HS-5 (cell line): ENCODE data around the gene ANK3.

Source experiments
- DNase-seq: peaks from one replicate; pipeline ENCODE4 v3.0.0-alpha.2; 2012; ENCODE audit warnings: low read depth

ANK3 gene

DNA sequence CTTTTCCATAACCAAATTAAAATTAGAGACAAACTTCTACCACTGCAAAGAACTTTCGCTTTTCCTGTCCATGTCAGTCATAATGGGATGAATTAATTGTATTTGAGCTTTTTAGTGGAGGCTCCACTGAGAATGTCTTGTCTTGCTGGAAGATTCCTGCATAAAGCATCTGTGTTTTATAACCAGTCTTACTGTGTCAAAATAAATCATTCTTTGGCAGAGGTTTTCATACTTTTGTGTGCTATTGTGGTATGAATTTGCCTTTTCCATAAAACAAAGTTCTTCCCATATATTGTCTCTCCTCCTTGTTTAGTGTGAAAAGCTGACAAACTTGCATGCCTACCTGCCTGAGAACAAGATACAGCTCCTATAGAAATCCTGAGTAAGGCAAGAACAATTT lies 358.5 kb downstream of the ANK3 start:
- no peak for DNase-seq

DNA sequence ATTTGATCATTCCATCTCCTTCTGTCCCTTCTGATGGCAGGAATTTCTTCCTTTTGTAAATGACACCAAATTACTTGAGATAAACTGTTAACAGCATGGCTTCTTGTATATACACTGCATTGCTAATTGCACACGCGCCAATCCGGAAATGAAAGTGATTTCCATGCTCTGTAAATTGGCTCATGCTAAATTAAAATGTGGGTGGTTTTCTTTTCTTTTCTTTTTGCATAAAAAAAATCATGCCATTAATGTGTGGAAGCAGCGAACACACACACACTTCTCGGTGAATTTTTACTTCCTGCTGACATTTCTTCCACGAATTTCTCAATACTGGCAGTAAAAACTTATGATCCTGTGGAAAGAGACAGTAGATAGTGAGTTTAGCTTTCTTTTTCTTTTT lies 360.2 kb downstream of the ANK3 start:
- no peak for DNase-seq

DNA sequence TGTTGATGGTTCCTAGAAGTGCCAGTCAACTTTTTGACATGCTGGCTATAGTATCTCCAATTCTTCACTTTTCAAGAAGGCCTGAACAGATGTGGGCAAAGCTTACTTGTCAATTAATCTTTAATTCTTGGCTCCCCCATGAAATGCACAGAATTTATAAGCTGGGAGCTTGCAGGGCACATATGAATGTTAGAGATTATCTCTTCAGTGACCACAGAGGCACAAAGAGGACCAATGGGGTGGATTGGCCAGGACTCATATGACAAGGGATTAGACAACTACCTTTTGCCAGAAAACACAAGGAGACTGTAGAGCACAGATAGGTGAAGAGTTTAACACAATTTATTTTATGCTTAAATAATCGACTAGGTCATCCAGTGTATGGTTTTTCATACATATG lies 361.6 kb downstream of the ANK3 start:
- no peak for DNase-seq

DNA sequence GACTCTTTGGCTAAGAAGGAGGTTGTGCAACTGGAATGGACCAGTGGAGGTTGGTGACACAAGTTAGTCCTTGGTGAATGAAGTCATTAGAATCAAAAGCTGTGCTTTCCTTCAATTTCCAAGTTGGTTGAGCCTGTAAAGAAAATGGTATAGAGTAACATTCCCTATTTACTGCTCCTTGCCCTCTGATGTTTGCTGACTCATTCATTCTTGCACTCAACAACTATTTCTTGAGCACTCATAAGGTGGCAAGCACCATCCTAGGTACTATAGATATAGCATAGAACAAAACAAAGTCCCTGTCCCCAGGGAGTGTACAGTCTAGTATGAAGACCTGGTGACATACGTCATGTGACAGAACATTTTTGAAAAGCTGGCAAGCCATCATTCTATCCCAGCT lies 364.4 kb downstream of the ANK3 start:
- DNase-seq, result no peak

DNA sequence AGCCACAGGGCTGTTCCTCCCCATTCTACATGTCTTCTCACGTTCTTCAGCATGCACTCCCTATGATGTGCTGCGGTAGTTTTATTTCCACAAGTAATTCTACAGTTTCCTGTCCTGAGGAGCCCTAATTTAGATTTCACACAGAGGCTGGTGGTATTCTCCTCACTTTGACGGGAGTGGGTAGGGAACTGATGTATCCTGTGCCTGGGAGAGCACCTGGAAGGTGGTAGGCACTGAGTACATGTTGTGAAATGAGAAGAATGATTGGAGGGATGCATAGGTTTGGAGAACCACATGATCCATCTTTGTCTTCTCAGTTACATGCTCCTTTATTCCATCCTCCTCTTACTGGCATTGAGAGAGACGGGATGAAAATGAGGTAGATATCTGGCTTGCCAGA lies 365.2 kb downstream of the ANK3 start:
- no peak for DNase-seq

DNA sequence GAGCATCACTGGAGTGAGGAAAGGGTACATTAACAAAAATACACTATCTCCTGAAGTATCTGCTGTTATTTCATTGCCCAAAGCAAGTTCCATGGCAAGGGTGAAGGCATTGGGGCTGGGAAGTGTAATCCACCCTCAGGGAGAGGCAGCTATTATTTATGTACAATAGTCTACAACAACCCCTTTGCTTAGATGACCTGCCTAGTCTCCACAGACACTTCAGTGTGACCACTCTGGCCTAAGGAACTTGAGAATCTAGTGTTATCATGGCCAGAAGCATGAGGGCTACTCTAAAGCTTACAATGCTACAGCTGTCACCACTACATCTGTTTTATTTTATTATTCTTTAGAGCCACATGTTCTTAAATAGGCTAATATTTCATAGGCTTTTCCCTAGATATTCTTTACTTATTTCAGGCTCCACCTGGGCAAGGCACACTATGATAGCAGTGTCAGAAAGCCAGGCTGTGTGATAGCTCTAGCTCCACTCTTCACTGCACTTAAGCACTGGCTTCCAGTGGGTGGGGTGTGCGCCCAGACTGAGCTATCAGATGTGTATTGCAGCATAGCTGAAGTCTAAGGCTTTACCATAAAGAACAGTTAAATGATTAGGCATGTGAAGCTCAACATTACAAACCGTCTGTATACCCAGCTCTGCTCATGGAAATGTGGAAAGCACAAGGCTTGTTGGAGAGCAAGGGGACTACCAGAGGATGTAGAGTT lies 366.4 kb downstream of the ANK3 start:
- DNase-seq, result no peak

DNA sequence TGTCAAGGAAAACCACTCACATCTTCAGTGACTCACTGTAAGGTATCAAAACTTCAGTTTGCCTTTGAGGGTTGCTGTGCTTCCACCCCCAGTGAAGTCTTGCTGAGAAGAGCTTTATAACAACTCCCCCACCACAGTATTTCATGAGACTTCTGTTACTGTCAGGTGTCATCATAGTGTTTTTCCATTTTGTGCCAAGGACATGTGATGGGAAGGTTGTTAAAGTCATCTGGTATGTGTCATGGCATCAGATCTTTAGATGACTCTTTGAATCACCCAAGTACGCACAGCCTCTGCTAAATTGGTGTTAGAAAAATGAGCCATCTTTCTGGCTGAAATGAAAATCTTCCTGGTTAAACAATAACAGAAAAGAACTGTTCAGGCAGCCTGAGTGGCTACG lies 368.3 kb downstream of the ANK3 start:
- DNase-seq, result no peak

DNA sequence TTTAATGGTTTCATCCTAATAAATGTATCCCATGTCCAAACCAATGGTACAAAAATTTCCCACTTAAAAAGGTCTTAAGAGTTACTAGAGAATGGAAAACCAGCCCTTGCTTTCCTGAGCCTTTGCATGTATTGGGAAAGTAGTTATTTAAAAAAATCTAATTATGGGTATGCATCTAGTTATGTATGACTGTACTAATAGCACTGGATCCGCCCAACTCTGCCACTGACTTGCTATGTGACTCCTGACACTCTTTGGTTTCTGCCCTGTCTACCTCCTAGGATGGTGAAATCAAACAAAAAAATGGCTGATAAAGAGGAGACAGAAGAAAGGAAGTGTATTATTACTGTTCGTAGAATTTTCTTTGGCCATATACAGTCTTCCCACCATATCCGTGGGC lies 372.9 kb downstream of the ANK3 start:
- no peak for DNase-seq

DNA sequence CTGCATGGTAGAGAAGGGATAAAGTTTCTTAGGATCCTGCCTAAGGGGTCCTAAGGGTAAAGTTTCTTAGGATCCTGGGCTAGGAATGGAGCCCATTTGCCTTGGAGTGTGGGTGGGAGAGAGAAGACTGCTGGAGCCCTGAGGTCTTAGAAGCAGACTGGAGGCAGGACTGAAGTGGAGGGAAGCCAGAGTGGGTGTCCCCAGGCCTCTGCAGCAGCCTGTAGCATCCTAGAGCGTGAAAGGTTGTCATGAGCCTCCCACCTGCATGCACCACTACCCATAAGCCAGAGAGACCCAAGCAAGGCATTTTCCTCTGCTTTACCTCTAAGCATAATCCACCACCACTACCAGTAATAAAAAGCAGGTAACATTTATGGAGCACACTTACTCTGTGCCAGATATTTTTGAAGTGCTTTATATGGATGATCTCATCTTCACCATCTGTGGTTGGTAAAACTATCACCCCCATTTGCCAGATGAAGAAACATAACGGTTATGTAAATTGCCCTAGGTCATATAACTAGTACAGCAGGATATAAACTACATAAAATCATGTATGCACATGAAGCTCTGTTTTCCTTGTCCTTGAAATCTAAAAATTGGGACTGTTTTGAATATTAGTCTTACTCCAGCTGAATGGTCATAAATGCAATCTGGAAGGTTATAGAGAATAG lies 379.8 kb downstream of the ANK3 start:
- no peak for DNase-seq

DNA sequence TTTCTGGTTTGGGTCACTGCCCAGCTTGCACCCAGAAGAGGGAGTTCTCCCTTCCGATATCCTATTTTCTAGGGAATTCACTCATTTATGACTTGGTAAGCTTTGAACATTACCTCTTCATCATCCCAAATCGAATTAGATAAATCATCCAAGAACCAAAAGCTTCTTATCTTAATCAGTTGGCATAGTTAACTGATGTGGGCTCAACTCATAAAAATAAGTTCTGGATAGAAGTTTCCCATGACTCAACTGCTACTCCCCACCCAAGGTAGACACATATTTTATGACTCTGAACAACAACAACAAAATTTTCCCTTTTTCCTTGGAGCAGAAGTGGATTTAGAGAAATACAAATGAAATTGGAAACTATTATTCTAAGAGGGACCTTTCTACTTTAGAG lies 380.4 kb downstream of the ANK3 start:
- no peak for DNase-seq

DNA sequence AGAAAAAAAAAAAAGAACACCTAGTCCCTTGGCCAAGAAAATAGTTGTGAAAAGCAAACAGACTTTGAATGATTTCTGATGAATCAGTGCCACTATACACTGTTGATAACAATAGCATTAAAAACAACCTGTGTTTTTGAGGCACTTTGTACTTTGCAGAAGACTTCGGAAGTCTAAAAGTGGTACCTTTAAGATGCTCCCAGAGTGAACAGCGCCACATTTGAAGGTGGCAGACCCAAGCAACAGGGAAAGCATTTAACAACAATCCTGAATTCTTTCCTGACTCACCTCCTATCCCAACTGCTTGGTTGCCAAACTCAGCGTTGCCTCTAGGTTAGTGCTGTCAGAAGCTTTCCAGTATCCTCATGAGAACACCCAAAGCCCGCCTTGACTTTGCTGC lies 380.9 kb downstream of the ANK3 start:
- DNase-seq, result no peak

DNA sequence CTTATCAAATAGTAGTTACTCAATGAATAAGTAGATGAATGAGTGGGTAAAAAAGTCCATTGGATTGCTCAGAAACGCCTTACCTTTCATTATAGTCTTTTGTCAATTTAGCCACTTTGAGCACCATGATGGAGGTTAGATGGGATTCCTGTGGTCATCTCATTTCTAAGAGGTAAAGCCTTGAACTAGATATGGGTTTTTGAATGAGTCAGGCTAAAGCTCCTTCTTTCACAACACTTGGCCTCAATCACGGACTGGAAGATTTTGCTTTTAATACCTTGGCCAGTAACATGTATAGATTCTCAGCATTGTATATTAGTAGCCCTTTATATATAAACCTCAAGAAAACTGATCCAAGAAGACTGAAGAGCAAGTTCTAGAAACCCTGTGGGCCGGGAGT lies 383.6 kb downstream of the ANK3 start:
- no peak for DNase-seq

DNA sequence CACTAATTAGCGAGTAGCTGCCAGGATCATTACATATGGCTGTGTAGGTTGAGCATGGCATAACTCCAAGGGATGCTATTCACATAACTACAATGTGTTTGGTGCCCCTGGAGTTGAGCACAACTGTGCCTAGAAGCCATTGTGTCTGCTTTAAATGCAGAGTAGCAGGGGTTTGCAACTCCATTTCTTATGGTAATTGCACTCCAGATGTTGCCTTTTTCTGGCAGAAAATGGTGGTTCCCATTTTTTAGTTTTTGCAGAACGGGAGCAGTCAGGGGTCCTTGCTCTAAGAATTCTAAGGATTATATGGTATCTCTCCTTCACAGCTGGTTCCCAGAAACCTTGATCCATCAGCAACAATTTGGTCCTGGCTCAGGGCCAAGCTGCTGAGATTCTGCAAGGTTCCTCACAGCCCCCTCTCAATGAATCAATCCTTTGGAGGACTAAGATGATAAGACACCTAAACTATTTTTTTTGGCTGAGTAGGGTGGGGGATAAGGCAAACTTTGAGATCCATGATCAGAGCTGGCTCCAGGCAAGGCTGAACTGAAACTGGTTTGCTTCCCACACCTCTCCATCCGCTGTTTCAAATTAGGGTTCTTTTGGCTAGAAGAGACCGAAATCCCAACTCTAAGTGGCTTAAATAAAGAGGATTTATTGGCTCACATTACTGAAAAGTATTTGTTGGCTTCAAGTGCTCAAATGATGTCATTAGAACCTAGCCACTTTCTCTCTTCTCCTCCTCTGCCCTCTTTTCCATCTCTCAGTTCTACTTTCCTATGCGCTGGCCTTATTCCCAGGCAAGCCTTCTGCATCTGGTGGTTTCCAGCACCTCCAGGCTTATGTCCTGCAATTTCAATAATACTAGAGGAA lies 385.8 kb downstream of the ANK3 start:
- DNase-seq, result no peak

DNA sequence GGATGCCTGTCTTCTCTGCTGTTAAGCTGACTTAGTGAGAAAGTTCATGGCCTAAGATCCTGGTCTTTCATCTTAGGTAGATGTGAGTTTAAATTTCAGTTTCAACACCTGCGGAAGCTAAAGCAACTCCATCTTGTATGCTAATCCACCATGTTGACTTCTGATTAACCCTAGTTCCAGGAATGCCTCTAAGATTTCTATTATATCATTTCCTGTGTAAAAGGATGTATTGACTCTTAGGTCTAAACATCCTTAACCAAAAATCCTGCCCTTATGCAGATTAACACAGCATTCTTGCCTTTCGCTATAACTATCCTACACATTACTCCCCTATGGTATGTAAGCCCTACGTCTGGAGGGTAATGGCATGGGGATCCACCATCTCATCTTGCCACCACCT lies 388.9 kb downstream of the ANK3 start:
- DNase-seq, result no peak

DNA sequence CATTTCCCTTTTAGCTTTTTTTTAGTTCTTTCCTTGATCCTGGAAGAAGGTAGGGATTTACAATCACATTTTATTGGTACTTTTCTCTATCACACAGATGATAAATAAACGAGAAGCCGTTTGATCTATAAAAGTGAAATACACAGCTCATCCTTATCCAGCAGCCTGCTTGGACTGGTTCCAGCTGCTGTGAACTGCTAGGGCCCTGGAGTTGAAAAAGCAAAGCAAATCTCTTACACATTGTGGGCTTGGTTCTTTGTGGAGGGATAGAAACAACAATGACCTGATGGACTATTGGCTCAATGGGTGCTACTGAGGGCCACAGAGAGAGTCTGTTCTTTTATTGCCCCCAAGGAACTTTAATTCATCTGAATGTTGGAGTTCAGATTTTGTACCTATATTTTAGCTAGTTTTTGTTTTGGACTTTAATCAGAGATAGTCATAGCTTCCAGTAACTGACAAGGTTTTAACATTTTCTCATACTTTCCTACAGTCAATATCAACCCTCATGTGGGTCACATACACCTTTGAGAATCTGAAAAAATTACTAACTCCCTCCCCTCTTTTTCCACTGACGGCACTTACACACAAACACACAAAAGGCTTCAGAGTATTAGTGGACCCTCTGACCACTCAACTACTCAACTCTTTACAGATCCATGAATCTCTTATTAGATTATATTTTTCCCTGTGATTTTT lies 391.7 kb downstream of the ANK3 start:
- no peak for DNase-seq

DNA sequence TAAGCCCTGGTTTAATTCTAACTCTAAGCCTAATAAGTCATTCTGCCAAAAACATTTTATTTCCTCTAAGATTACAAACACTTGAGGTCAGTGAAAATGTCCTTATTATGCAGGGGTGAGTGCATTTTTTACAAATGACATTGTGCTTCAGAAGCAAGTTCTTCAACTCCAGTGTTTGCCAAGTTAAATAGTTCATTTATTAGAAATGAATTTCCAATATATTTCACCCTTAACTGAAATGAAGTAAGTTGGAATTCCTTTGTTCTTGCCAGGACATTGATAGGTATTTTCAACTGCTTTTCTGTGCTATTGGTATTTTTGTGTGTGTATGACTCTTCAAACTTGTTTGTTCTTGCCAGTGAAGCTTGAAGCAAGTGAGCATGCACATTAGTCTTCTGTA lies 393.8 kb downstream of the ANK3 start:
- DNase-seq, result no peak

DNA sequence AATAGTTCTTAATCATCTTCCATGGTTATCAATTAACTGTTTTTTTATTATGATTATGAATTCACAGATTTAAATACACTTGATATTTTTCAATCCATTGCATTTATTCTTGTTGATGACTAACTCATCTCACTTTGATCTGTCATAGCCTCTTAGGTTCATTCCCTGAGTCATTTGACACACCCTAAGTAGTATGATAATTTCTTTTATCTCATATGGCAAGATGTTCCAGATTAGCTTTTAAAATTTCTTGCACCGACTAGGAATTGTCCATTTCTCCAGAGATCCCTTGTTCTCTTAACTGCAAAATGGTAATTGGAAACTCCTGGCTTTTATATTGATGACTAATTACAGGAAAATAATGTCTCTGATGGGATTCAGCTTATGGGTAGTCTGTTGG lies 395.7 kb downstream of the ANK3 start:
- DNase-seq, result no peak

DNA sequence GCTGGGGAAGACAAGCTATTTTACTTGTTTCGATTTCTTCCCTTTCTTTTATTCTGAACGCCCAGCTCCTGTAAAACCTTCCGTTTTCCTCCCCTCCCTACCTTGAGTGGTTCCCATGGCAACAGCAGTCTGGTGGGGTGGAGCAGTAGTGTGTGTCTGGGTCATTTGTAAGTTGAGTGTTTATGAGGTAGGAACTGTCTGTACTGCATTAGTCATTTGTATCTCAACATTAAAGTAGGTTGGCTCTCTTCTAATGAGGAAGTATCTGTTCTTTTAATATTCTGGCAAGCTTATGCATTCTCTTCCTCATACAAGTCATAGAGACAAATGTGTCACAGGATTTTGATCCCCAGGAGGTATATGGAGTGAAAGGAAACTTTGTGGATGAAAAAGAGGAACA lies 398.0 kb downstream of the ANK3 start:
- DNase-seq, result no peak

DNA sequence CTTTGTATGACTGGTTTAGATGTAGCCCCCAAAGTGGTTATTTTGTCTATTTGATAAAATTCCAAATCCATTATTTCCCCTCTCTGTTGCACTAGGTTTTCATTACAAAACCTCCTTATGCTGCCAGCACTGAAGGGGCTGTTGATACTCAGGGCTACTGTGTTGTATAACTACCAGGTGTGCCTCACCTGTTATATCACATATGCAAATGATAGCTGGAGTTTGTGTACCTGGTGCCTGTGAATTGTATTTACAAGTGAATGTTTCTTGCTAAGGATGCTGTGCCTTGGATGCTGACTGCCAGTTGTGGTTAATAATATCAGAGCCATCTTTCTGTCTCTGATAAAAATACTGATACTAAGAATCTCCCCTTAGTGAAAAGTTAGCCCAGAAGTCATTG lies 398.6 kb downstream of the ANK3 start:
- DNase-seq, result no peak

DNA sequence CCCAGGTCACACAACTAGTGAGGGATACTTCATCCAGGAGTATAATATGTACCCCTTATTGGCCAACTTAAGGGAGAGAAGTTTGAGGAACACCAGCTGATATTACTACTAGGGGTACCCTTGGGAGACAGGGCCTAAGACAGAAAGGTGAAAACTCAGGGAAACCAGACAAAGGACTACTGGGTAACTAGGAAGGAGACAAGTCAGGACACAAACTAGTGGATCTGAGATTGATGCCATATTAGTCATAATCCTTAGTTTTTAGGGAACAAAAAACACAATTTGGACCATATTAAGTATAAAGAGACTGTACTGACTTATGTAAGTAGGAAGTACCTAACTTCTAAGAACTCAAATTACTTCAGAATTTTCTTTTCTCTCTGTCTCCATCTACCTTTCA lies 404.0 kb downstream of the ANK3 start:
- DNase-seq, result no peak

DNA sequence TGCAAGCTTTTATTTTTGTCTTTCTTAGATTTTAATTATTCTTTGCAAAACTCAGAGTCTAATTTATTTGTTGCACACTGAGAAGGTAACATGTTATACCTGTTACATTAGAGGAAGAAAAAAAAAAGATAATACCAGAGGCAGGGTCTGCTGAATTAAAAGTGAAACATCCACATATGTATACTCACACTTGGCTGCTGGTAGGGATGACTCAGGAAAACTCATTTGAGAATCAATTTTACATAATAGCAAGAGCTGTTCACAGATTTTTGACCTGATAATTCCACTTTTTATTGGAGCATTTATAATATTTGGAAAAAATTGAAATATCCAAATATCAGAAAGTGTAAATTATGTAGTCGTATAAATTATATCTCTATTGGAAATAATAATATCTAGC lies 405.3 kb downstream of the ANK3 start:
- no peak for DNase-seq

DNA sequence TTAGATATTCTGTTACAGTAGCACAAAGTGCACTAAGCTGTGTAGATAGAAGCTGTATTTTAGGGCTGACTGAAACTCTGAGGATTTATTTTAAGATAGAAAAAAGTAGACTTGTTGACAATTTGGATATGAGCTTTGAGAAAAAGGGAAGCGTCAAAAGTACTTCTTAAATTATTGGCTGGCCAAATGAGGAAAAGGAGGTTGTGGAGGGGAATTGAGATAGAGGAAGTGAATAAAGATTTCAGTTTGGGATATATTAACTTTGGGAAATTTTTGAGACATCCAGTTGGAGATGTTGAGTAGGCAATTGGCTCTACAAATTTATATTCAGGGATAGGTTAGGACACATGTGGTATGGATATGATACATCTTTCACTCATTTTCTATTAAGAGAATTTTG lies 409.3 kb downstream of the ANK3 start:
- no peak for DNase-seq

DNA sequence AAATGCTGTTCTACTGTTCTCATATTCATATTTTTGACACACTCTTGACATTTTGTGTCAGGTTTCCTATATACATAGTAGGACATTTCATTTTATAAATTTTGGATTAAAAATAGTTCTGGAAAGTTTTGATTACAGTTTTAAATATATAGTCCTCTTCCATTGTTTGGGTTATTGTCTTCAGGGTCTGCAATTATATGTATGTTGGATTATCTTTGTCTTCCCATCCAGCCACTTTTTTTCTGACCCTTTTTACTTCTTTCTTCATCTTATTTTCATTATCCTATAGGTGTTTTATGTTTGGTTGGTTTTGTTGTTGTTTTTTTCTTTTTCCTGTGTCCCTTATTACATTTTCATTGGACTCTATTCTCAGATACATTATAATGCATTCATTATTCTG lies 412.2 kb downstream of the ANK3 start:
- no peak for DNase-seq
